Measurements from ENCODE around the gene HOXA9.

GRCh38 chr7:27158436-27159265 is 6.7 kb downstream of the HOXA9 start:
- no peak for TF ChIP-seq RAD21 (IDR thresholded peaks at IDR 0.05)
- no peak for TF ChIP-seq EGR1 (IDR thresholded peaks at IDR 0.05; ENCODE audit: low read depth in 2 of 2)
- TF ChIP-seq CTCF (IDR thresholded peaks at IDR 0.05; ENCODE audit: low read depth, low read length, missing input control): no peak
- no peak for TF ChIP-seq SP1 (IDR thresholded peaks at IDR 0.05)
- TF ChIP-seq ATF3 (IDR thresholded peaks at IDR 0.05): no peak
- no peak for TF ChIP-seq RXRA (IDR thresholded peaks at IDR 0.05)
- TF ChIP-seq REST (IDR thresholded peaks at IDR 0.05): no peak
- TF ChIP-seq FOXA1 (IDR thresholded peaks at IDR 0.05): no peak
